Thoracic aorta (tissue), 2 donors: Measurements from ENCODE around the gene POFUT2. TPM values are rescaled to one million over a fixed set of nuclear protein-coding genes. Genes with fewer than 3 reads are reported as not detected.

Experiments used
- ATAC-seq: fragments of 150-250 bp; one replicate; pipeline ENCODE4 v1.8.0; 2017; ENCODE audit warnings: low read depth; ENCODE audit not compliant: insufficient number of reproducible peaks, low FRiP score
- DNase-seq: peaks from one replicate; pipeline ENCODE4 v3.0.0-alpha.2; 2020; ENCODE audit warnings: low spot score
- H3K27ac ChIP-seq, 2 donors: fragments of 200-600 bp; sonication (generic); 1 replicate in 1 of 2; 2 replicates in 1 of 2; pipeline ENCODE4 v1.5.1; 2016; ENCODE audit warnings: mild to moderate bottlenecking in 2 of 2, moderate library complexity in 2 of 2
- H3K27me3 ChIP-seq: fragments of 200-600 bp; sonication (generic); replicated peaks from 2 replicates; pipeline ENCODE4 v1.6.0; 2016; ENCODE audit warnings: mild to moderate bottlenecking; ENCODE audit not compliant: insufficient read depth
- H3K36me3 ChIP-seq: fragments of 200-600 bp; sonication (generic); one replicate; pipeline ENCODE4 v1.5.1; 2016
- H3K4me1 ChIP-seq, 2 donors: fragments of 200-600 bp; sonication (generic); 1 replicate in 1 of 2; 2 replicates in 1 of 2; pipeline versions ENCODE4 v1.5.1 to v1.6.0; 2016; ENCODE audit warnings: low read depth in 2 of 2, mild to moderate bottlenecking in 1 of 2; ENCODE audit not compliant: control insufficient read depth in 1 of 2
- H3K4me3 ChIP-seq: fragments of 200-600 bp; sonication (generic); 2 replicates; pipeline ENCODE4 v1.5.1; 2016; ENCODE audit warnings: mild to moderate bottlenecking
- H3K9me3 ChIP-seq: fragments of 200-600 bp; sonication (generic); 2 replicates; pipeline ENCODE4 v1.5.1; 2016
- CTCF ChIP-seq: fragments of 200-600 bp; sonication (generic); IDR thresholded peaks from one replicate; pipeline ENCODE4 v1.5.1; 2019; ENCODE audit warnings: antibody characterized with exemption
- total RNA-seq, 2 donors: library from RNA; depleted of rRNA; stranded (reverse); fragments of >200 nt; gene quantifications; one replicate each; pipeline versions ENCODE4 v1.1.0 to v1.2.3, GENCODE V29; 2016

POFUT2 gene
- total RNA-seq, 2 donors from 2014 or later, result 70.8 to 87.3 TPM

GRCh38 chr21:45301521-45302081, 13.9 kb upstream of the POFUT2 start:
- Histone ChIP-seq H3K9me3 (no peaks in the 10 kb centered on the region), H3K27ac (peak overlapping the region in 1 of 2 donors; percentile 20), H3K4me1 (peaks cover 7 to 24% of the 10 kb centered on the region in 2 donors), H3K4me3 (no peak overlapping the region), H3K36me3 (no peaks in the 10 kb centered on the region), H3K27me3 (no peaks in the 10 kb centered on the region)
- ATAC-seq (no peak), DNase-seq (no peak)
- no peak for TF ChIP-seq CTCF

- no peaks in the 10 kb centered on the region for H3K27me3 ChIP-seq
- H3K4me3 ChIP-seq, result no peak overlapping the region
- no peak for TF ChIP-seq CTCF
- H3K9me3 ChIP-seq, result no peaks in the 10 kb centered on the region
- H3K27ac ChIP-seq, result peak overlapping the region in 1 of 2 donors; percentile 71
- peaks cover 7 to 20% of the 10 kb centered on the region in 2 donors for H3K4me1 ChIP-seq
- DNase-seq (no peak), ATAC-seq (no peak)
- no peaks in the 10 kb centered on the region for H3K36me3 ChIP-seq
Observed at GRCh38 chr21:45300786-45301520, 13.3 kb upstream of the POFUT2 start.

GRCh38 chr21:45299864-45300785, 12.4 kb upstream of the POFUT2 start:
- no peak for DNase-seq

GRCh38 chr21:45299026-45299863, 11.6 kb upstream of the POFUT2 start:
- no peak for TF ChIP-seq CTCF
- Histone ChIP-seq H3K4me3 (peak overlapping the region; percentile 31), H3K27ac (peak overlapping the region; percentile 49 to 71), H3K4me1 (peaks cover 11 to 31% of the 10 kb centered on the region in 2 donors), H3K9me3 (no peaks in the 10 kb centered on the region), H3K27me3 (no peaks in the 10 kb centered on the region), H3K36me3 (no peaks in the 10 kb centered on the region)
- ATAC-seq (peak; percentile 12), DNase-seq (no peak)

More at GRCh38 chr21:45299864-45300785, 12.4 kb upstream of the POFUT2 start:
- TF ChIP-seq CTCF, result no peak
- Histone ChIP-seq H3K9me3 (no peaks in the 10 kb centered on the region), H3K27me3 (no peaks in the 10 kb centered on the region), H3K4me1 (peaks cover 7 to 23% of the 10 kb centered on the region in 2 donors), H3K36me3 (no peaks in the 10 kb centered on the region), H3K27ac (peak overlapping the region; percentile 50 to 71), H3K4me3 (peak overlapping the region; percentile 31)
- no peak for ATAC-seq
